ENCODE measurements around the gene PITRM1. TPM values are rescaled to one million over a fixed set of nuclear protein-coding genes. Genes with fewer than 3 reads are reported as not detected.

The PITRM1 gene
- total RNA-seq, 1 experiment from 2014 or later: 61.2 TPM

- H3K36me3 ChIP-seq: peaks cover 55% of the 10 kb centered on the region
Measured at GRCh38 chr10:3123571-3124411, 48.8 kb downstream of the PITRM1 start.

GRCh38 chr10:3122486-3123205 is 49.9 kb downstream of the PITRM1 start:
- Histone ChIP-seq H3K27me3 (no peaks in the 10 kb centered on the region), H3K9me3 (no peaks in the 10 kb centered on the region), H3K36me3 (peaks cover 54% of the 10 kb centered on the region), H3K4me3 (no peak overlapping the region)
- DNase-seq: no peak

More at GRCh38 chr10:3123571-3124411, 48.8 kb downstream of the PITRM1 start:
- DNase-seq: no peak
- Histone ChIP-seq H3K4me3 (no peak overlapping the region), H3K9me3 (no peaks in the 10 kb centered on the region), H3K27me3 (no peaks in the 10 kb centered on the region)

GRCh38 chr10:3122034-3122433 is 50.5 kb downstream of the PITRM1 start:
- Histone ChIP-seq H3K9me3 (no peaks in the 10 kb centered on the region), H3K27me3 (no peaks in the 10 kb centered on the region), H3K36me3 (peaks cover 55% of the 10 kb centered on the region), H3K4me3 (no peak overlapping the region)
- DNase-seq: no peak

- DNase-seq: peak; percentile 41
- no peak overlapping the region for H3K4me3 ChIP-seq
- no peaks in the 10 kb centered on the region for H3K27me3 ChIP-seq
- H3K36me3 ChIP-seq: peaks cover 52% of the 10 kb centered on the region
- H3K9me3 ChIP-seq: no peaks in the 10 kb centered on the region
Measured at GRCh38 chr10:3119796-3120459, 52.7 kb downstream of the PITRM1 start.

- Histone ChIP-seq H3K27me3 (no peaks in the 10 kb centered on the region), H3K9me3 (no peaks in the 10 kb centered on the region), H3K4me3 (no peak overlapping the region), H3K36me3 (peaks cover 55% of the 10 kb centered on the region)
- no peak for DNase-seq
Measured at GRCh38 chr10:3118641-3119091, 53.9 kb downstream of the PITRM1 start.

- no peak overlapping the region for H3K4me3 ChIP-seq
- no peaks in the 10 kb centered on the region for H3K27me3 ChIP-seq
- peaks cover 59% of the 10 kb centered on the region for H3K36me3 ChIP-seq
- H3K9me3 ChIP-seq: no peaks in the 10 kb centered on the region
- DNase-seq: no peak
Measured at GRCh38 chr10:3117486-3117885, 55.1 kb downstream of the PITRM1 start.

- H3K36me3 ChIP-seq: peaks cover 62% of the 10 kb centered on the region
- no peaks in the 10 kb centered on the region for H3K27me3 ChIP-seq
- no peaks in the 10 kb centered on the region for H3K9me3 ChIP-seq
- DNase-seq: no peak
- no peak overlapping the region for H3K4me3 ChIP-seq
Measured at GRCh38 chr10:3116508-3117100, 56.0 kb downstream of the PITRM1 start.

GRCh38 chr10:3115685-3116084 is 56.9 kb downstream of the PITRM1 start:
- peaks cover 65% of the 10 kb centered on the region for H3K36me3 ChIP-seq
- DNase-seq: no peak
- no peaks in the 10 kb centered on the region for H3K9me3 ChIP-seq
- H3K27me3 ChIP-seq: no peaks in the 10 kb centered on the region
- no peak overlapping the region for H3K4me3 ChIP-seq

- DNase-seq: no peak
- peaks cover 70% of the 10 kb centered on the region for H3K36me3 ChIP-seq
- no peaks in the 10 kb centered on the region for H3K27me3 ChIP-seq
- H3K4me3 ChIP-seq: no peak overlapping the region
- H3K9me3 ChIP-seq: no peaks in the 10 kb centered on the region
Measured at GRCh38 chr10:3113343-3113720, 59.2 kb downstream of the PITRM1 start.

- DNase-seq: no peak
- Histone ChIP-seq H3K27me3 (no peaks in the 10 kb centered on the region), H3K4me3 (no peak overlapping the region), H3K36me3 (peaks cover 67% of the 10 kb centered on the region), H3K9me3 (no peaks in the 10 kb centered on the region)
Measured at GRCh38 chr10:3111621-3112163, 60.9 kb downstream of the PITRM1 start.

- peaks cover 61% of the 10 kb centered on the region for H3K36me3 ChIP-seq
- H3K4me3 ChIP-seq: no peak overlapping the region
- no peak for DNase-seq
Measured at GRCh38 chr10:3110782-3111620, 61.6 kb downstream of the PITRM1 start.

GRCh38 chr10:3109633-3110032 is 62.9 kb downstream of the PITRM1 start:
- Histone ChIP-seq H3K9me3 (no peaks in the 10 kb centered on the region), H3K4me3 (no peak overlapping the region), H3K36me3 (peaks cover 72% of the 10 kb centered on the region), H3K27me3 (no peaks in the 10 kb centered on the region)
- no peak for DNase-seq

More at GRCh38 chr10:3110782-3111620, 61.6 kb downstream of the PITRM1 start:
- Histone ChIP-seq H3K9me3 (no peaks in the 10 kb centered on the region), H3K27me3 (no peaks in the 10 kb centered on the region)

GRCh38 chr10:3109196-3109595 is 63.4 kb downstream of the PITRM1 start:
- peaks cover 72% of the 10 kb centered on the region for H3K36me3 ChIP-seq
- H3K9me3 ChIP-seq: no peaks in the 10 kb centered on the region
- H3K4me3 ChIP-seq: no peak overlapping the region
- no peak for DNase-seq
- no peaks in the 10 kb centered on the region for H3K27me3 ChIP-seq

- H3K36me3 ChIP-seq: peaks cover 76% of the 10 kb centered on the region
- H3K4me3 ChIP-seq: no peak overlapping the region
- no peak for DNase-seq
- H3K27me3 ChIP-seq: no peaks in the 10 kb centered on the region
- no peaks in the 10 kb centered on the region for H3K9me3 ChIP-seq
Measured at GRCh38 chr10:3108575-3109105, 63.9 kb downstream of the PITRM1 start.

GRCh38 chr10:3108033-3108432 is 64.5 kb downstream of the PITRM1 start:
- no peak for DNase-seq
- Histone ChIP-seq H3K4me3 (no peak overlapping the region), H3K27me3 (no peaks in the 10 kb centered on the region), H3K36me3 (peaks cover 80% of the 10 kb centered on the region), H3K9me3 (no peaks in the 10 kb centered on the region)

All from MG63 (cell line).